K562 (cell line): ENCODE measurements around the gene BOC. TPM values are rescaled to one million over a fixed set of nuclear protein-coding genes. Genes with fewer than 3 reads are reported as not detected.

Experiments
- ATAC-seq: fragments of 200-7000 bp; cut with Tn5 transposase; 3 replicates; pipeline ENCODE4 v1.9.1; 2020; ENCODE audit warnings: moderate library complexity
- BruUV-seq: library from RNA; stranded (reverse); fragments of 400-500 nt; replicated peaks from 2 replicates; lab custom pipeline; 2021; lab: Mats Ljungman, UMichigan
- CTCF ChIA-PET: fragments of 300-600 bp; formaldehyde crosslinking; extraction: SDS; loops from one replicate; lab custom pipeline; 2021; ENCODE audit warnings: low intra/inter-chr PET ratio; lab: Yijun Ruan, JAX
- POLR2A ChIA-PET: fragments of 300-600, 350-650 bp; sonication (Branson Sonifier 250); formaldehyde crosslinking; extraction: SDS; loops from one replicate; lab custom pipeline; 2021; ENCODE audit warnings: antibody characterized with exemption, inconsistent platforms; lab: Yijun Ruan, JAX
- DNase-seq, 4 experiments: peaks; one replicate each; pipeline versions ENCODE4 v3.0.0 to v3.0.0-alpha.2; 2011 to 2018; ENCODE audit warnings: low spot score in 3 of 4, mixed read lengths in 3 of 4; ENCODE audit errors: extremely low read depth in 1 of 4
- FAIRE-seq: peaks from 2 replicates; lab custom pipeline; 2011; peaks lifted over from hg19 to GRCh38; lab: Jason Lieb, UNC
- H2AFZ ChIP-seq: 2 replicates; pipeline ENCODE4 v1.6.0; 2011; ENCODE audit warnings: low read depth, low read length, control low read depth, inconsistent platforms
- H3K27ac ChIP-seq: fragments of 200-600 bp; 3 replicates; pipeline ENCODE4 v1.8.0; 2011; ENCODE audit warnings: low read depth, mild to moderate bottlenecking, control low read depth, inconsistent platforms, low read length, moderate library complexity, mixed read lengths; ENCODE audit errors: extremely low read depth
- H3K27me3 ChIP-seq, 2 experiments: fragments of 300-600 bp in 1 of 2; 2 replicates in 1 of 2; 3 replicates in 1 of 2; pipeline versions ENCODE4 v1.6.0 to v1.8.0; 2011; ENCODE audit warnings: inconsistent platforms in 2 of 2, low read length in 2 of 2, mild to moderate bottlenecking in 1 of 2, mixed read lengths in 1 of 2, moderate library complexity in 1 of 2; ENCODE audit not compliant: control insufficient read depth in 2 of 2, insufficient read depth in 2 of 2
- H3K36me3 ChIP-seq: fragments of 300-600 bp; 3 replicates; pipeline ENCODE4 v1.8.0; 2011; ENCODE audit warnings: mild to moderate bottlenecking, low read length, inconsistent platforms; ENCODE audit not compliant: control insufficient read depth, insufficient read depth
- H3K4me1 ChIP-seq, 2 experiments: fragments of 200-600 bp in 1 of 2; replicated peaks in 1 of 2; 2 replicates in 1 of 2; 3 replicates in 1 of 2; pipeline versions ENCODE4 v1.5.1 to v1.8.0; 2011; ENCODE audit warnings: inconsistent platforms in 2 of 2, low read length in 2 of 2, mild to moderate bottlenecking in 1 of 2, mixed read lengths in 1 of 2, moderate library complexity in 1 of 2; ENCODE audit not compliant: control insufficient read depth in 2 of 2, insufficient read depth in 2 of 2
- H3K4me2 ChIP-seq: 2 replicates; pipeline ENCODE4 v1.6.1; 2011; ENCODE audit warnings: low read length, control low read depth, inconsistent platforms, mixed read lengths; ENCODE audit not compliant: insufficient read depth
- H3K4me3 ChIP-seq: fragments of 200-600 bp; sonication (generic), shearing (Covaris generic); 2 replicates; pipeline ENCODE4 v1.5.1; 2016; ENCODE audit warnings: control low read depth, inconsistent platforms
- H3K79me2 ChIP-seq: fragments of 200-600 bp; 3 replicates; pipeline ENCODE4 v1.8.0; 2011; ENCODE audit warnings: low read length, inconsistent platforms; ENCODE audit not compliant: control insufficient read depth, insufficient read depth
- H3K9ac ChIP-seq, 2 experiments: 2 replicates each; pipeline versions ENCODE4 v1.6.0 to v1.6.1; 2011; ENCODE audit warnings: low read depth in 2 of 2, low read length in 2 of 2, control low read depth in 1 of 2, inconsistent platforms in 1 of 2, mild to moderate bottlenecking in 1 of 2, mixed read lengths in 1 of 2; ENCODE audit not compliant: insufficient read depth in 1 of 2
- H3K9me1 ChIP-seq: one replicate; pipeline ENCODE4 v1.6.0; 2011; ENCODE audit warnings: inconsistent platforms, mild to moderate bottlenecking, low read length, moderate library complexity; ENCODE audit not compliant: control insufficient read depth, insufficient read depth
- H3K9me3 ChIP-seq: replicated peaks from 2 replicates; pipeline ENCODE4 v1.5.1; 2011; ENCODE audit warnings: low read depth, low read length, inconsistent platforms; ENCODE audit not compliant: control insufficient read depth, insufficient read depth
- H4K20me1 ChIP-seq: replicated peaks from 2 replicates; pipeline ENCODE4 v1.6.1; 2011; ENCODE audit warnings: low read length, inconsistent platforms, mixed read lengths; ENCODE audit not compliant: control insufficient read depth, insufficient read depth
- BCL6 ChIP-seq: fragments of 250-450 bp; sonication (Bioruptor Pico); IDR thresholded peaks from 2 replicates; pipeline ENCODE4 v1.4.0; 2020
- BCOR ChIP-seq: fragments of 450-650 bp; IDR thresholded peaks from 2 replicates; pipeline ENCODE4 v1.6.1; 2016
- CHCHD3 ChIP-seq: fragments of 250-450 bp; sonication (Bioruptor Pico); IDR thresholded peaks from 2 replicates; pipeline ENCODE4 v2.1.2; 2022; ENCODE audit warnings: mild to moderate bottlenecking
- MECOM ChIP-seq: fragments of 250-450 bp; sonication (Bioruptor Pico); IDR thresholded peaks from 2 replicates; pipeline ENCODE4 v1.8.0; 2022; ENCODE audit warnings: inconsistent platforms
- PRDM10 ChIP-seq: fragments of 450-650 bp; IDR thresholded peaks from 2 replicates; pipeline ENCODE4 v1.6.1; 2018; ENCODE audit not compliant: partially characterized antibody
- RBM15 ChIP-seq: fragments of 200-400 bp; formaldehyde crosslinking; IDR thresholded peaks from 2 replicates; pipeline ENCODE4 v1.6.1; 2018; ENCODE audit warnings: mild to moderate bottlenecking, low read length, moderate library complexity; ENCODE audit not compliant: insufficient read depth
- RCOR1 ChIP-seq, 2 experiments: IDR thresholded peaks; 2 replicates each; pipeline ENCODE4 v1.6.1; 2012; ENCODE audit warnings: low read depth in 2 of 2, low read length in 2 of 2, borderline replicate concordance in 1 of 2, improper control_type of control experiment in 1 of 2
- RFX5 ChIP-seq: IDR thresholded peaks from 2 replicates; pipeline ENCODE4 v1.6.1; 2011; ENCODE audit warnings: low read depth, mild to moderate bottlenecking, improper control_type of control experiment, low read length
- TCF7 ChIP-seq: sonication (generic); IDR thresholded peaks from 2 replicates; pipeline ENCODE4 v1.6.1; 2016; ENCODE audit warnings: antibody characterized with exemption, borderline replicate concordance
- ZNF143 ChIP-seq: sonication (generic); formaldehyde crosslinking; IDR thresholded peaks from 2 replicates; pipeline ENCODE4 v1.9.0; 2022; ENCODE audit warnings: mild to moderate bottlenecking, missing genetic modification reagents
- WGBS: fragments of 100-300 bp; shearing (Covaris generic); methylation state at CpG from one replicate; pipeline ENCODE4 v1.1.6; 2016; ENCODE audit warnings: low coverage, mixed read lengths; ENCODE audit not compliant: insufficient coverage; ENCODE audit errors: missing lambda C conversion rate; 5-methylcytosine and 5-hydroxymethylcytosine counted together
- in situ Hi-C: fragments of 300-500 bp; cut with MboI; formaldehyde crosslinking; loops from 4 replicates; pipeline ENCODE4 v1.15.0; 2018; ENCODE audit warnings: inconsistent platforms, mixed read lengths
- intact Hi-C: fragments of 100-400 bp; cut with micrococcal nuclease; formaldehyde crosslinking; loops from 2 replicates; pipeline ENCODE4 v1.14.2; 2022
- polyA plus RNA-seq, 8 experiments: library from polyadenylated mRNA; depleted of rRNA in 4 of 8; stranded (reverse) in 5 of 8; unstranded in 3 of 8; fragments of >200 nt; fragmentation: Nextera tagmentation in 2 of 8; fragmentation: Illumina TruSeq in 1 of 8; extraction: Ambion mirVana in 2 of 8; extraction: Trizol in 1 of 8; gene quantifications; 2 replicates each; pipeline versions ENCODE4 v1.2.1 to v1.2.3, GENCODE V29; 2011 to 2014; ENCODE audit warnings: inconsistent platforms in 1 of 8, missing spikeins in 1 of 8
- total RNA-seq, 7 experiments: library from RNA; depleted of rRNA in 6 of 7; stranded (reverse); fragments of >200 nt in 6 of 7; fragmentation: Illumina TruSeq in 2 of 7; extraction: Trizol in 2 of 7; gene quantifications; 2 replicates each; pipeline versions ENCODE4 v1.2.1 to v1.2.3, GENCODE V29; 2011 to 2021; ENCODE audit warnings: low replicate concordance in 1 of 7

BOC gene
- total and polyA plus RNA-seq, 9 of the 15 experiments (the other 6 are each of a cell fraction or from before 2014, with no cell fraction given) = not detected

- ChIA-PET CTCF (no interaction called here), POLR2A (no interaction called here)
- 10% methylated on average over 4 of the region's 4 CpGs for WGBS
- intact Hi-C loops = no loop called here
- no TSS peak for BruUV-seq
- no peak overlapping the region for H3K4me3 ChIP-seq
- H3K27me3 ChIP-seq = peaks cover 7 to 60% of the 10 kb centered on the region in 2 experiments; a peak in 3 of 5 replicates
- H3K79me2 ChIP-seq = no peaks in the 10 kb centered on the region
- no peaks in the 10 kb centered on the region for H4K20me1 ChIP-seq
- FAIRE-seq = no peak
- no peaks in the 10 kb centered on the region for H3K9me3 ChIP-seq
- H3K9ac ChIP-seq = no peak overlapping the region
- H3K4me1 ChIP-seq = peaks cover 4 to 9% of the 10 kb centered on the region in 2 experiments; a peak in 4 of 5 replicates
- ATAC-seq = no peak
- H3K36me3 ChIP-seq = no peaks in the 10 kb centered on the region
- DNase-seq = no peak
- no peaks in the 10 kb centered on the region for H3K9me1 ChIP-seq
- TF ChIP-seq TCF7 (no peak), RCOR1 (IDR thresholded peaks at IDR 0.05; ENCODE audit: borderline replicate concordance in 1 of 2, low read depth in 2 of 2, low read length in 2 of 2) (no peak), BCOR (no peak), CHCHD3 (no peak), RBM15 (no peak), ZNF143 (no peak), MECOM (CRISPR knock-in tag) (no peak), BCL6 (no peak), RFX5 (no peak), PRDM10 (no peak)
- TF ChIP-seq, all 486 proteins: peak for 0
- Histone ChIP-seq H2AFZ (no peak overlapping the region), H3K4me2 (no peak overlapping the region), H3K27ac (no peak overlapping the region)
- in situ Hi-C loops = loop anchor here (25.0 kb wide), 2 partner anchors 540 to 690 kb away; no protein-coding TSS in a partner anchor
Measured at GRCh38 chr3:113277414-113277813, 66.1 kb downstream of the BOC start.
